HUES48 (cell line): ENCODE measurements around the gene PDZRN4.

Experiments used
- H3K27ac ChIP-seq: one replicate; pipeline ENCODE4 v1.7.0; 2013; ENCODE audit warnings: low read depth, low read length, inconsistent platforms
- H3K27me3 ChIP-seq: 2 replicates; pipeline ENCODE4 v1.6.1; 2013; ENCODE audit warnings: mild to moderate bottlenecking, low read length; ENCODE audit not compliant: control insufficient read depth, insufficient read depth
- H3K36me3 ChIP-seq: 2 replicates; pipeline ENCODE4 v1.6.1; 2013; ENCODE audit warnings: low read length; ENCODE audit not compliant: control insufficient read depth, insufficient read depth
- H3K4me1 ChIP-seq: 2 replicates; pipeline ENCODE4 v1.6.1; 2013; ENCODE audit warnings: mild to moderate bottlenecking, low read length; ENCODE audit not compliant: control insufficient read depth, insufficient read depth
- H3K4me3 ChIP-seq: 2 replicates; pipeline ENCODE4 v1.5.1; 2013; ENCODE audit warnings: mild to moderate bottlenecking, low read depth, low read length
- H3K9ac ChIP-seq: 2 replicates; pipeline ENCODE4 v1.6.1; 2013; ENCODE audit warnings: mild to moderate bottlenecking, low read depth, low read length, moderate library complexity
- H3K9me3 ChIP-seq: 2 replicates; pipeline ENCODE4 v1.6.1; 2013; ENCODE audit warnings: low read length; ENCODE audit not compliant: control insufficient read depth, insufficient read depth

Gene PDZRN4

DNA sequence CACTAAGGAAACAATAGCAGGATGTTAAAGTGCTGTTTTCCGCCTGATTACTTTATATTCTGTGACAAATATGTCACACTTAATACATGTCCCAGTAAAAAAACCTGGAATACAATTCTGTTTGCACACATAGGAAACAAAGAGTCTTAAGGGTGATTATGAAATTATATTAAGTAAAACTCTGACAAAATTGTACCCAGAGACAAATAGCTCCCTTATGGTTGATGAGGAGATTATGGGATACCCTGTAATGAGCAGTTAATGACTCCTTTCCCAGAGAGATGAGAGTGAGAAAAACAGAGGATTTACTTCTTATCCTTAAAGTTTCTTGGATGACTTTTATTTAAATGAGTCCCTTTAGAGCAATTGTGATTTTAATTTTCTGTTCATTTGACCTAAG is 370.6 kb downstream of the PDZRN4 start:
- Histone ChIP-seq H3K27ac (no peak overlapping the region), H3K9me3 (no peaks in the 10 kb centered on the region), H3K9ac (no peak overlapping the region), H3K27me3 (no peaks in the 10 kb centered on the region), H3K36me3 (no peaks in the 10 kb centered on the region), H3K4me3 (no peak overlapping the region), H3K4me1 (peaks cover 7% of the 10 kb centered on the region)

DNA sequence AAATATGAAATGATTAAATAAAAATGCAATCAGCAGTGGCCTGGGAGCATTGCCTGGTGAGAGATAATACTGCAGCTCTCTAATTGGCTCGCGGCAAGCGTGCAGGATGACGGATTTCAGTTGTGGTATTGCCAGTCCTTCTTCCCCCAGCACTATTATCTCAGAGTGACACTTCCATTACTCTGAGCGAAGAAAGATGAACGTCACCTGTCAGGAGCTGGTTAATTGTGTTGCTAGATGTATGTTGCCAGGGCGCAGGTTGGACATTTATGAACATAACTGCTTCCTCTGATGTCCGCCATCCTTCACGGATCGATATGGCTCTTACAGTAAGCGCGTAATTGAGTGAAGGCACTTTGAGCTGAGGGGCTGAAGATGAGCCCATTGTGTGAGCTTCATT is 374.9 kb downstream of the PDZRN4 start:
- Histone ChIP-seq H3K4me1 (peaks cover 7% of the 10 kb centered on the region), H3K9ac (no peak overlapping the region), H3K9me3 (no peaks in the 10 kb centered on the region), H3K27ac (no peak overlapping the region), H3K4me3 (no peak overlapping the region), H3K27me3 (no peaks in the 10 kb centered on the region), H3K36me3 (no peaks in the 10 kb centered on the region)

DNA sequence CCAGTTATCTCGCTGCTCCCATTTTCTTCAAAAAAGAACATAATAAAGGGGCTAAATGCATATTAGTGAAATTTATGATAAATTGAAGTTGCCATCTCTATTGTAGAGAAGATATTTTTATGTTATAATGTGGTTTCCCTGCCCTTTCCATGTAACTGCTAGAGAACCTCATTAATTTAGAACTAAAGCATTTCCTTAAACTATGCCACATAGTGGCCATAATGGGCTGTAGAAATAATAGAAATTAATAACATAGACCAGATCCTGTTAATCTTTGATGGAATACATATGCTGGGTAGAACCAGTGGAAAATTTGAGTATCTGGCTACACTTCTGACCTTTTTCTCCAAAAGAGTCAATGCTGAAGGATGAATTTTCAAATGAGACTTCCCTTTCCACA is 376.7 kb downstream of the PDZRN4 start:
- H3K9me3 ChIP-seq = no peaks in the 10 kb centered on the region
- H3K4me1 ChIP-seq = no peaks in the 10 kb centered on the region
- H3K36me3 ChIP-seq = no peaks in the 10 kb centered on the region
- no peak overlapping the region for H3K4me3 ChIP-seq
- H3K27me3 ChIP-seq = no peaks in the 10 kb centered on the region
- H3K27ac ChIP-seq = no peak overlapping the region
- H3K9ac ChIP-seq = no peak overlapping the region

DNA sequence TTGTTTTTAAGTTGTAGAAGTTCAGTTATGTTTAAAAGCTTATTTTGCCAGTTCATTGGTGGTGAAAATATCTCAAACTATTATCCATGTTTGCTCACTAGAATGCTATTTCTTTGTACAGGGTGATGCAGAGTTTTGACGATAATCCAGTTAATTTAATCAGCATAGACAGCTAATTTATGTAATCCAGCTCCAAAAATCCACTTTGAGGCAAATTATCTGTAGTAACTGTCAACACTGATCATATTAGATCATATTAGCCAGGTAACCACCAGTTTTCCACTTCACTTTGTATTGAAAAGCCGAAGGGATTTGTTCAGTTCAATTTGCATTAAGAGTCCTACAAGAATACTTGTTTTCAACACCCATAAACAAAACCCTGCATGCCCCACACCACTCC is 378.6 kb downstream of the PDZRN4 start:
- Histone ChIP-seq H3K27me3 (no peaks in the 10 kb centered on the region), H3K4me3 (no peak overlapping the region), H3K4me1 (no peaks in the 10 kb centered on the region), H3K36me3 (no peaks in the 10 kb centered on the region), H3K9me3 (no peaks in the 10 kb centered on the region), H3K9ac (no peak overlapping the region), H3K27ac (no peak overlapping the region)

DNA sequence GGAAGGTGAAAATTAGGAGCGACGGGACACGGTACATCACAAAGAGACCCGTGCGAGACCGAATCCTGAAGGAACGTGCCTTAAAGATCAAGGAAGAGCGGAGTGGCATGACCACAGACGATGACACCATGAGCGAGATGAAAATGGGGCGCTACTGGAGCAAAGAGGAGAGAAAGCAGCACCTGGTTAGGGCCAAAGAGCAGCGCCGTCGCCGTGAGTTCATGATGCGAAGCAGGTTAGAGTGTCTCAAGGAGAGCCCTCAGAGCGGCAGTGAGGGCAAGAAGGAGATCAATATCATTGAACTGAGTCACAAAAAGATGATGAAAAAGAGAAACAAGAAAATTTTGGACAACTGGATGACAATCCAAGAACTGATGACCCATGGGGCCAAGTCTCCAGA is 385.3 kb downstream of the PDZRN4 start:
- Histone ChIP-seq H3K9me3 (no peaks in the 10 kb centered on the region), H3K36me3 (no peaks in the 10 kb centered on the region), H3K27ac (no peak overlapping the region), H3K4me3 (no peak overlapping the region), H3K9ac (no peak overlapping the region), H3K4me1 (peaks cover 25% of the 10 kb centered on the region), H3K27me3 (no peaks in the 10 kb centered on the region)

DNA sequence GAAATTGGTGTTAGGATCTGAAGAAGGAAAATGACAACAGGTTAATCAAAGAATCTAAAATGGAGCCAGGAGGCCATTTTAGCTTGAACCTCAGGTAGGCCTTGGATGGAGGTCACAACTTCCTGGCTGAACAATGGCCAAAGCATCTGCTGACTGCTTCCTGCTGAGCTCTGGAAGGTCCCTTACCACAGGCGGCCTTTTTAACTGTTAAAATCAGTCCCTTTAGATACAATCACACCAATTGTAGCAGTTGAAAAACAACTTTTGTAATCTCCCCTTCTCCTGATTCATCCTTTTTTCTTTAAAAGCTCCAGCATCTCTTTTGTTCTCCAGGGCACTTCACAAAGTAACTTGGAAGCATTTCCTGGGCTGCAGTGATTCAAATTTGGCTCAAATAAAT is 388.8 kb downstream of the PDZRN4 start:
- H3K9me3 ChIP-seq = no peaks in the 10 kb centered on the region

DNA sequence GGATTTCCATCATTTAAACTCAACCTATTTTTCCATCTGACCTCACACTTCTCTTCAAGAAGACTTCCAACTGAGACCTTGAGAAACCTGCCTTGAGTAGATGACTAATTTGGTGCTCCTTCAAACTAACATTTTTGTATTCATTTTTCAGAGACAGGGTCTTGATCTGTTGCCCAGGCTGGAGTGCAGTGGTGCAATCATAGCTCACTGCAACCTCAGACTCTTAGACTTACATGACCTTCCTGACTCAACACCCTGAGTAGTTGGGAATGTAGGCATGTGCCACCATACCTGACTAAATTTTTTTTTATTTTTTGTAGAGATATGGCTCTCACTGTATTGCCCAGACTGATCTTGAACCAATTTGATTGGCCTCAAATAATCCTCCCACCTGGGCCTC is 389.9 kb downstream of the PDZRN4 start:
- Histone ChIP-seq H3K27ac (peak overlapping the region; percentile 93), H3K27me3 (no peaks in the 10 kb centered on the region), H3K36me3 (no peaks in the 10 kb centered on the region), H3K4me1 (peaks cover 32% of the 10 kb centered on the region), H3K4me3 (no peak overlapping the region), H3K9me3 (no peaks in the 10 kb centered on the region), H3K9ac (no peak overlapping the region)

More for the DNA sequence above, 388.8 kb downstream of the PDZRN4 start:
- Histone ChIP-seq H3K4me3 (no peak overlapping the region; the same call in 1 of the 2 replicates), H3K27me3 (no peaks in the 10 kb centered on the region), H3K27ac (peak overlapping the region; percentile 93), H3K36me3 (no peaks in the 10 kb centered on the region), H3K4me1 (peaks cover 32% of the 10 kb centered on the region), H3K9ac (peak overlapping the region; percentile 38; the same call in 1 of the 2 replicates)

DNA sequence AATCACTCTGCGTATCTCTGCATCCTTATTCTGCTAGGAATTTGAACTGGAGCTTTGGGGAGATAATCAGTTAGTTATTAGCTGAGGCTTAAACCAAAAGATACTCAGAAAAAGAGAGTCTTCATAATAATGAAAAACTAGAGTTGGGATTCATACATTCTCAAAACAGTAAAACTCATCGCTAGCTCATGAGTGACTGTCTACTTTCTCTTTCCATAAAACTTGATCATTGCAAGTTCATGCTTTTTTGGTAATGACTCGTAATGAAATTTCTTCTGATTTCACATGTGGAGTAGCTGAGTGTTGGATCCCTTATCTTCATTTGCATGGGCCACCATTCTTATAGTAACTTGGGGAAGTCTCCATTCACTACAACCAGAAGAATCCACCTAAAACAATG is 397.7 kb downstream of the PDZRN4 start:
- Histone ChIP-seq H3K9me3 (no peaks in the 10 kb centered on the region), H3K9ac (no peak overlapping the region), H3K27me3 (no peaks in the 10 kb centered on the region), H3K4me1 (no peaks in the 10 kb centered on the region), H3K4me3 (no peak overlapping the region), H3K36me3 (no peaks in the 10 kb centered on the region), H3K27ac (no peak overlapping the region)

DNA sequence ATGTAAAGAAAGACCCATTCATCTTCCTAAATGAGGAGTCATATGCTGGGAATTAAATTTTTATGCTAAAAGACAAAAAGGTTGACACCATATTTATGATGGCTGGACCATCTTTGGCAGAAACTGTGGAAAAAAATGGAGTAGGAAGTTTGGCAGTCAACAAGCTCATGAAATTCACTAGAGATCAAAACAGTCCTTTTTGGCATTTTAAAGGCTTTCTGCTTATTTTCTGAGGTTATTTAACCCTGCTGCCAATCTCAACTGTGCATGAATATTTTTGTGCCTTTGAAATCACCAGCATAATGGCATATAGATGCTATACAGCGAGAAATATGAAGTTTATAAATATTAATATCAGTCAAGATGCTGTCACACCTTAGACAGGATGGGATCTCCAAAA is 399.5 kb downstream of the PDZRN4 start:
- no peak overlapping the region for H3K4me3 ChIP-seq

DNA sequence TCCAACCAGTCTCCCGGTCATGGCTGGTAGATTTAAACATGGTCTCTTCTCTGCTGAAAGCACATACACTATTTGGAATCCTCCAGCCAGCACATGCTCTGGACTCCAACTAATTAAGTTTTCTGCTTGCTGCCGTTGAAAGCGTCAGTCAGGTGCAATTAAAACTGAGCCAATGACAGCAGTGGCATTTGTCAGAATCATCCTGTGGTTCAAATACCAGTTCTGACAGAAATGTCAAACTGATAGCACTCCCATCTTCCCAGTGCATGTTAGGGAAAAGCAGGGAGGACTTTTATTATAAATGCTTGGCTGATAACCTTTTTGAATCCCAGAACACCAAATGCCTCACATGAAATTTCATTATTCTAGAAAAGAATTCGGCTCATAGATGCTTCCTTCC is 401.8 kb downstream of the PDZRN4 start:
- Histone ChIP-seq H3K4me1 (peaks cover 8% of the 10 kb centered on the region), H3K36me3 (no peaks in the 10 kb centered on the region), H3K27ac (no peak overlapping the region), H3K9ac (no peak overlapping the region), H3K9me3 (no peaks in the 10 kb centered on the region), H3K4me3 (no peak overlapping the region), H3K27me3 (no peaks in the 10 kb centered on the region)

More for the DNA sequence above, 399.5 kb downstream of the PDZRN4 start:
- Histone ChIP-seq H3K9ac (no peak overlapping the region), H3K27me3 (no peaks in the 10 kb centered on the region), H3K4me1 (peaks cover 8% of the 10 kb centered on the region), H3K36me3 (no peaks in the 10 kb centered on the region), H3K27ac (no peak overlapping the region), H3K9me3 (no peaks in the 10 kb centered on the region)

DNA sequence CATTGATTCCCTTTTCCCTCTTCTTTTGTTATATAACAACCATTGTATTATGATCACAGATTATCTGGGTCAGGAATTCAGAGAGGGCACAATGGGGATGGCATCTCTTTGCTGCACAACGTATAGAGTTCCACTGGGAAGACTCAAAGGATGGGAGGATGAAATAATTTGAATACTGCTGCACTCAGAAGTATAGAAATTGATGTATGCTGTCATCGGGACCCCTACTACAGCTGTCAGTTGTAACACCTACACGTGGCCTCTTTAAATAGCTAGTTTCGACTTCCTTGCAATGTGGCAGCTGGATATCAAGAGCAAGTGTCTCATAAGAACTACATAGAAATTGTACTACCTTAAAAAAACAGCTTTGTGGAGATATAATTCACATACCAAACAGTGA is 408.1 kb downstream of the PDZRN4 start:
- peaks cover 8% of the 10 kb centered on the region for H3K4me1 ChIP-seq
- no peak overlapping the region for H3K9ac ChIP-seq
- 0 out of 2 replicates have a peak, but pooled peaks cover 2% of the 10 kb centered on the region for H3K9me3 ChIP-seq
- no peak overlapping the region for H3K4me3 ChIP-seq
- H3K27ac ChIP-seq = no peak overlapping the region
- H3K36me3 ChIP-seq = no peaks in the 10 kb centered on the region
- H3K27me3 ChIP-seq = no peaks in the 10 kb centered on the region

DNA sequence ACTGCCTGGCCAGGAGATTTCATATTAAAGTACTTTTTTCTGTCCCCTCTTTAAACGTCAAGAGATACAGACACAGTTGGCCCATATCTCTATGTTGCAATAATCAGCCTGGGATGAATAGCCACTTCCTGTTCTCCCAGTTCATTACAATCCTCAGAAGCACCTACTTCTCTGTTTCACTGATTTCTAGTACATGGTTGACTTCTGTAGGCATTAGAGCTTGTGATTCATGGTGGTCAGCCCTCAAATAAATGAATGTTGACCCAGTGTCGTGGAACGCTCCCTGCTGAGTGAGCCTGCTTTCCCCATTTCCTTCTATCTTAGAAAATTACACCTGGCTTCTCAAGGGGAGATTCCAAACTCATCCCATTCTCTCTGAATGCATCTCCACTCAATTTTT is 416.7 kb downstream of the PDZRN4 start:
- Histone ChIP-seq H3K27me3 (no peaks in the 10 kb centered on the region), H3K27ac (no peak overlapping the region), H3K4me3 (no peak overlapping the region)

More for the DNA sequence above, 416.7 kb downstream of the PDZRN4 start:
- peaks cover 31% of the 10 kb centered on the region for H3K4me1 ChIP-seq
- H3K36me3 ChIP-seq = no peaks in the 10 kb centered on the region
- 0 out of 2 replicates have a peak, but pooled peaks cover 3% of the 10 kb centered on the region for H3K9me3 ChIP-seq
- no peak overlapping the region for H3K9ac ChIP-seq
